Smooth muscle cell (in vitro differentiated cells): Measurements from ENCODE around the gene PYY. TPM values are rescaled to one million over a fixed set of nuclear protein-coding genes. Genes with fewer than 3 reads are reported as not detected.

Experiments used
- DNase-seq: peaks from one replicate; lab custom pipeline; 2025; ENCODE audit not compliant: unreplicated experiment; lab: John Stamatoyannopoulos, UW
- H2AFZ ChIP-seq: fragments of 200-600 bp; sonication (generic); 2 replicates; pipeline ENCODE4 v1.6.0; 2016; ENCODE audit warnings: antibody characterized with exemption, low read depth, mild to moderate bottlenecking
- H3F3A ChIP-seq: fragments of 200-600 bp; sonication (generic); 2 replicates; pipeline ENCODE4 v1.6.0; 2017; ENCODE audit warnings: antibody characterized with exemption, low read depth
- H3K27ac ChIP-seq: fragments of 200-600 bp; sonication (generic); 2 replicates; pipeline ENCODE4 v1.5.1; 2016; ENCODE audit warnings: low read depth, mild to moderate bottlenecking
- H3K27me3 ChIP-seq: fragments of 200-600 bp; sonication (generic); 2 replicates; pipeline ENCODE4 v1.6.1; 2016; ENCODE audit warnings: low read depth, mild to moderate bottlenecking
- H3K36me3 ChIP-seq: fragments of 200-600 bp; sonication (generic); 2 replicates; pipeline ENCODE4 v1.5.1; 2016; ENCODE audit warnings: low read depth
- H3K4me1 ChIP-seq: fragments of 200-600 bp; sonication (generic); 2 replicates; pipeline ENCODE4 v1.5.1; 2016; ENCODE audit warnings: low read depth
- H3K4me2 ChIP-seq: fragments of 200-600 bp; sonication (generic); 2 replicates; pipeline ENCODE4 v1.6.0; 2016; ENCODE audit warnings: mild to moderate bottlenecking
- H3K4me3 ChIP-seq: fragments of 200-600 bp; sonication (generic); 2 replicates; pipeline ENCODE4 v1.5.1; 2016; ENCODE audit warnings: mild to moderate bottlenecking
- H3K79me2 ChIP-seq: fragments of 200-600 bp; sonication (generic); 2 replicates; pipeline ENCODE4 v1.6.0; 2016; ENCODE audit warnings: low read depth, mild to moderate bottlenecking
- H3K9ac ChIP-seq: fragments of 200-600 bp; sonication (generic); 2 replicates; pipeline ENCODE4 v1.6.0; 2016; ENCODE audit warnings: low read depth
- H3K9me3 ChIP-seq: fragments of 200-600 bp; sonication (generic); replicated peaks from 2 replicates; pipeline ENCODE4 v1.5.1; 2016; ENCODE audit warnings: low read depth
- H4K20me1 ChIP-seq: fragments of 200-600 bp; sonication (generic); 2 replicates; pipeline ENCODE4 v1.6.0; 2016; ENCODE audit warnings: low read depth
- CTCF ChIP-seq: fragments of 200-600 bp; sonication (generic); IDR thresholded peaks from 2 replicates; pipeline ENCODE4 v1.5.1; 2017; ENCODE audit warnings: borderline replicate concordance, mild to moderate bottlenecking, antibody characterized with exemption; ENCODE audit not compliant: insufficient read depth, poor library complexity, severe bottlenecking
- WGBS: methylation state at CpG from one replicate; pipeline ENCODE4 v1.1.7; 2016; ENCODE audit warnings: low lambda C conversion rate; 5-methylcytosine and 5-hydroxymethylcytosine counted together
- polyA plus RNA-seq: library from polyadenylated mRNA; unstranded; fragments of >200 nt; fragmentation: Nextera tagmentation; extraction: Ambion mirVana; gene quantifications from 2 replicates; pipeline ENCODE4 v1.2.1, GENCODE V29; 2016
- total RNA-seq: library from RNA; depleted of rRNA; stranded (reverse); fragments of >200 nt; gene quantifications from 2 replicates; pipeline ENCODE4 v1.2.3, GENCODE V29; 2014

PYY gene
- total and polyA plus RNA-seq, 2 experiments from 2014 or later = not detected

- Histone ChIP-seq H2AFZ (no peak overlapping the region), H3F3A (no peaks in the 10 kb centered on the region), H3K79me2 (no peaks in the 10 kb centered on the region), H3K36me3 (no peaks in the 10 kb centered on the region), H3K4me2 (no peak overlapping the region), H3K4me1 (no peaks in the 10 kb centered on the region), H3K4me3 (no peak overlapping the region), H3K9ac (no peak overlapping the region), H3K27me3 (peaks cover 33% of the 10 kb centered on the region), H4K20me1 (no peaks in the 10 kb centered on the region), H3K9me3 (no peaks in the 10 kb centered on the region), H3K27ac (no peak overlapping the region)
- no peak for DNase-seq
- TF ChIP-seq CTCF = no peak
- 65% methylated on average over 2 of the region's 2 CpGs for WGBS
These were observed 5.1 kb upstream of the PYY start for GRCh38 chr17:43958748-43959352.

GRCh38 chr17:43956222-43956621 is 2.5 kb upstream of the PYY start:
- no peak overlapping the region for H3K4me2 ChIP-seq
- TF ChIP-seq CTCF = no peak
- H3K9ac ChIP-seq = no peak overlapping the region
- no peaks in the 10 kb centered on the region for H4K20me1 ChIP-seq
- H3K36me3 ChIP-seq = no peaks in the 10 kb centered on the region
- WGBS = 82% methylated on average over 8 of the region's 8 CpGs
- no peak for DNase-seq
- peaks cover 5% of the 10 kb centered on the region for H3K4me1 ChIP-seq
- H2AFZ ChIP-seq = no peak overlapping the region
- no peak overlapping the region for H3K27ac ChIP-seq
- H3F3A ChIP-seq = no peaks in the 10 kb centered on the region
- H3K4me3 ChIP-seq = no peak overlapping the region
- H3K9me3 ChIP-seq = no peaks in the 10 kb centered on the region
- H3K27me3 ChIP-seq = peaks cover 46% of the 10 kb centered on the region
- H3K79me2 ChIP-seq = no peaks in the 10 kb centered on the region

- TF ChIP-seq CTCF = no peak
- Histone ChIP-seq H3K4me1 (peaks cover 5% of the 10 kb centered on the region), H3K4me3 (peak overlapping the region; percentile 23), H2AFZ (no peak overlapping the region), H3F3A (no peaks in the 10 kb centered on the region), H3K4me2 (peak overlapping the region; percentile 58), H3K27ac (no peak overlapping the region), H3K9me3 (no peaks in the 10 kb centered on the region), H3K9ac (no peak overlapping the region), H4K20me1 (no peaks in the 10 kb centered on the region), H3K36me3 (no peaks in the 10 kb centered on the region), H3K79me2 (no peaks in the 10 kb centered on the region), H3K27me3 (peaks cover 63% of the 10 kb centered on the region)
- 9% methylated on average over 80 of the region's 82 CpGs for WGBS
- no peak for DNase-seq
These were observed 745 bp downstream of the PYY start for GRCh38 chr17:43952724-43953666.
